LNCaP clone FGC (cell line): ENCODE data around the gene CNOT6.

Experiments used
- DNase-seq: peaks from one replicate; pipeline ENCODE4 v3.0.0-alpha.2; 2011; ENCODE audit warnings: low read depth
- H3K4me3 ChIP-seq: 2 replicates; pipeline ENCODE4 v1.5.1; 2011; ENCODE audit warnings: mild to moderate bottlenecking, low read depth, low read length, control low read depth
- TF ChIP-seq, protein P1 (sequence below): IDR thresholded peaks from 2 replicates; pipeline ENCODE4 v1.5.1; 2012; ENCODE audit warnings: mild to moderate bottlenecking; ENCODE audit not compliant: control insufficient read depth, insufficient read depth; ENCODE audit errors: extremely low read depth

The CNOT6 gene

DNA sequence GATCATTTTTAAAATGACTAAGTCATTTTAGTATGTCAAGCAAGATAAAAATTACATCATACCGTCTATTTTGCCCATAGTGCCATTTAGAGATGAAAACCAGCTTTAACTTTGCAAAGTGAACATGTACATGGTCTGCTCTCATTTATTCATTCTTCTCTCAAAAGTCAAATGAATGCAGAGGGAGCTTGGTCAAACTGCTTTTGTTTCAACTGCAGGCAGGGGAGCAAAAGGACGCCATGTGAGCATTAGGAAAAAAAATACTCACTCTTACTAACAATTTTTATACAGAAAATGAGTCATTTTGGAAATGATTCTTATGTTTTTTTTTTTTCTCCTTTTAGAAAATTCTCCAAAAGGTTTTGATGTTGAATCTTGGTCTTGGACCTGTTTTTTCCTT lies 81.4 kb downstream of the CNOT6 start:
- TF ChIP-seq, protein P1, sequence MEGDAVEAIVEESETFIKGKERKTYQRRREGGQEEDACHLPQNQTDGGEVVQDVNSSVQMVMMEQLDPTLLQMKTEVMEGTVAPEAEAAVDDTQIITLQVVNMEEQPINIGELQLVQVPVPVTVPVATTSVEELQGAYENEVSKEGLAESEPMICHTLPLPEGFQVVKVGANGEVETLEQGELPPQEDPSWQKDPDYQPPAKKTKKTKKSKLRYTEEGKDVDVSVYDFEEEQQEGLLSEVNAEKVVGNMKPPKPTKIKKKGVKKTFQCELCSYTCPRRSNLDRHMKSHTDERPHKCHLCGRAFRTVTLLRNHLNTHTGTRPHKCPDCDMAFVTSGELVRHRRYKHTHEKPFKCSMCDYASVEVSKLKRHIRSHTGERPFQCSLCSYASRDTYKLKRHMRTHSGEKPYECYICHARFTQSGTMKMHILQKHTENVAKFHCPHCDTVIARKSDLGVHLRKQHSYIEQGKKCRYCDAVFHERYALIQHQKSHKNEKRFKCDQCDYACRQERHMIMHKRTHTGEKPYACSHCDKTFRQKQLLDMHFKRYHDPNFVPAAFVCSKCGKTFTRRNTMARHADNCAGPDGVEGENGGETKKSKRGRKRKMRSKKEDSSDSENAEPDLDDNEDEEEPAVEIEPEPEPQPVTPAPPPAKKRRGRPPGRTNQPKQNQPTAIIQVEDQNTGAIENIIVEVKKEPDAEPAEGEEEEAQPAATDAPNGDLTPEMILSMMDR: no peak
- no peak overlapping the region for H3K4me3 ChIP-seq
- no peak for DNase-seq

- TF ChIP-seq, protein P1: no peak
- H3K4me3 ChIP-seq: no peak overlapping the region
- no peak for DNase-seq
These were observed 86.5 kb downstream of the CNOT6 start for GRCh38 chr5:180580681-180581080.

- DNase-seq: no peak
- TF ChIP-seq, protein P1: no peak
- no peak overlapping the region for H3K4me3 ChIP-seq
These were observed 89.6 kb downstream of the CNOT6 start for GRCh38 chr5:180583738-180584137.

DNA sequence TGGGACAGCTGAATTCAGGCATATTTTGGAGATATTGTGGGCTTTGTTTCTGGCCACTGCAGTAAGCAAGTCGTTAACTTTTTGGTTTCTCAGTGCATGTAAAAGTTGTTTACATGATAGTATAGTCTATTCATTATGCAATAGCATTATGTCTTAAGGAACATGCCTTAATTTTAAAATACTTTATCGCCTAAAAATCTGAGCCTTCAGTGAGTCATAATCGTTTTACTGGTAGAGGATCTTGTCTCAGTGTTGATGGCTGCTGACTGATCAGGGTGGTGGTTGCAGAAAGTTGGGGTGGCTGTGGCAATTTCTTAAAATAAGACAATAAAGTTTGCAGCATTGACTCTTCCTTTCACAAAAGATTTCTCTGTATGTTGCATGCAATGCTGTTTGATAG lies 92.0 kb downstream of the CNOT6 start:
- TF ChIP-seq, protein P1: no peak
- no peak overlapping the region for H3K4me3 ChIP-seq
- no peak for DNase-seq

- H3K4me3 ChIP-seq: no peak overlapping the region
- TF ChIP-seq, protein P1: no peak
- DNase-seq: no peak
These were observed 92.7 kb downstream of the CNOT6 start for GRCh38 chr5:180586870-180587269.

DNA sequence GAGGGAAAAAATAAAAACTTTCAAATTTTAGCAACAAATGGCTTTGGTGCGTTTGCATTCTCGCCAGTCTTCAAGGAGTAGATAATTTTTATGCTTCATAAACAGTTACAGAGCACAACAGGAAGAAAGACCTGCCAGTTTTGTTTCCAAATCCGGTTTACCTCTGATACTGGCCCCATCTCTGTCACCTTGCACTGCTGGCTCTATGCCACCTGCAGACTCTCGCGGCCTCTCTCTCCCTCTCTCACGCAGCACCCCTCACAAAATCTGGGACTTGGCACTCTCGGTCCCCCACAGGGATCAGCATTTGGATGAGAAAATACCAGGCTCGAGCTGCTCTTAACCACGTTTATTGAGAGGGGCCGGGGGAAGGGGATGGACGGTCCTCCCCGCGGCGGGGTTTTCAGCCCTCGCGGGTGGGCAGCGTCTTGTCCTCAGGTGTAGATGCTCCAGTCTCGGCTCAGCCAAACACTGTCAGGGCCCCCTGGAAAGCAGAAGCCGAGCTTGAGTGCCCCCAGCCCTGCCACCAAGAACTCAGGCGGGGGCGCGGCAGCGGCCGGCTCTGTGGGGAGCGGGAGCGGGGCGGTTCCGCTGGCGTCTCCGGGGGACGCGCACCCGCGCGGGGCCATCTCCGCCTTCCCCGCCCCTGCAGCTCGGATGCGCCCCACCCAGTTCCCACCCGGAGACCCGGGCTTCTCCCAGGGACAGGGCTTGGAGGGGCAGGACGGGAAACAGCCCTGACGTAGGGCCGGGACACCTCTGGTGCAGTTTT lies 95.8 kb downstream of the CNOT6 start:
- no peak for DNase-seq
- TF ChIP-seq, protein P1: no peak
- no peak overlapping the region for H3K4me3 ChIP-seq
